HEK293T (cell line): ENCODE measurements around the gene FXYD3.

Experiments
- CTCF ChIA-PET: fragments of 350-600 bp; formaldehyde crosslinking; extraction: SDS; loops from one replicate; lab custom pipeline; 2021; ENCODE audit warnings: antibody characterized with exemption, inconsistent platforms; lab: Yijun Ruan, JAX
- POLR2A ChIA-PET: fragments of 350-600 bp; formaldehyde crosslinking; extraction: SDS; loops from one replicate; lab custom pipeline; 2020; ENCODE audit warnings: antibody characterized with exemption, inconsistent platforms; lab: Yijun Ruan, JAX
- DNase-seq: peaks from one replicate; pipeline ENCODE4 v3.0.0; 2012; ENCODE audit warnings: mixed read lengths; ENCODE audit errors: extremely low spot score
- ARNT ChIP-seq: fragments of 450-650 bp; IDR thresholded peaks from 2 replicates; pipeline ENCODE4 v1.6.1; 2017; ENCODE audit warnings: mild to moderate bottlenecking
- BHLHE40 ChIP-seq: fragments of 450-650 bp; IDR thresholded peaks from 2 replicates; pipeline ENCODE4 v1.6.1; 2016; ENCODE audit warnings: mild to moderate bottlenecking, moderate library complexity, borderline replicate concordance
- CTBP1 ChIP-seq: fragments of 450-650 bp; IDR thresholded peaks from 2 replicates; pipeline ENCODE4 v1.6.1; 2016; ENCODE audit warnings: borderline replicate concordance
- ELF4 ChIP-seq: fragments of 450-650 bp; IDR thresholded peaks from 2 replicates; pipeline ENCODE4 v1.6.1; 2017; ENCODE audit warnings: antibody characterized with exemption
- FOXA1 ChIP-seq: fragments of 450-650 bp; IDR thresholded peaks from 2 replicates; pipeline ENCODE4 v1.6.1; 2016; ENCODE audit warnings: mild to moderate bottlenecking
- FOXK2 ChIP-seq: fragments of 450-650 bp; IDR thresholded peaks from 2 replicates; pipeline ENCODE4 v1.6.1; 2016; ENCODE audit warnings: mild to moderate bottlenecking
- FOXM1 ChIP-seq: fragments of 450-650 bp; IDR thresholded peaks from 2 replicates; pipeline ENCODE4 v1.6.1; 2017; ENCODE audit warnings: mild to moderate bottlenecking, borderline replicate concordance
- HDGF ChIP-seq: fragments of 450-650 bp; IDR thresholded peaks from 2 replicates; pipeline ENCODE4 v1.6.1; 2017; ENCODE audit warnings: antibody characterized with exemption, borderline replicate concordance
- L3MBTL2 ChIP-seq: fragments of 450-650 bp; conservative IDR thresholded peaks from 2 replicates; pipeline ENCODE4 v1.6.1; 2016; ENCODE audit warnings: mild to moderate bottlenecking
- LEF1 ChIP-seq: fragments of 450-650 bp; IDR thresholded peaks from 2 replicates; pipeline ENCODE4 v1.6.1; 2017; ENCODE audit warnings: mild to moderate bottlenecking, borderline replicate concordance
- NFRKB ChIP-seq: fragments of 450-650 bp; IDR thresholded peaks from 2 replicates; pipeline ENCODE4 v1.6.1; 2016; ENCODE audit warnings: mild to moderate bottlenecking, moderate library complexity
- PKNOX1 ChIP-seq: fragments of 450-650 bp; IDR thresholded peaks from 2 replicates; pipeline ENCODE4 v1.6.1; 2016
- SP1 ChIP-seq: fragments of 450-650 bp; IDR thresholded peaks from 2 replicates; pipeline ENCODE4 v1.6.1; 2017
- SUZ12 ChIP-seq: fragments of 450-650 bp; IDR thresholded peaks from 2 replicates; pipeline ENCODE4 v1.6.1; 2016; ENCODE audit warnings: mild to moderate bottlenecking
- TARDBP ChIP-seq: fragments of 450-650 bp; IDR thresholded peaks from 2 replicates; pipeline ENCODE4 v1.6.1; 2016
- ZNF384 ChIP-seq: fragments of 450-650 bp; IDR thresholded peaks from 2 replicates; pipeline ENCODE4 v1.6.1; 2016

Gene FXYD3

GRCh38 chr19:35093941-35094647, 21.5 kb upstream of the FXYD3 start:
- ChIA-PET CTCF (no interaction called here), POLR2A (no interaction called here)

GRCh38 chr19:35094656-35095055, 21.0 kb upstream of the FXYD3 start:
- POLR2A ChIA-PET, result no interaction called here
- CTCF ChIA-PET, result no interaction called here
- no peak for DNase-seq
- TF ChIP-seq CTBP1 (no peak), FOXA1 (no peak), ELF4 (no peak)

More at GRCh38 chr19:35093941-35094647, 21.5 kb upstream of the FXYD3 start:
- TF ChIP-seq ARNT, result no peak
- no peak for TF ChIP-seq LEF1
- no peak for TF ChIP-seq ZNF384
- TF ChIP-seq NFRKB, result no peak
- no peak for TF ChIP-seq FOXM1
- no peak for TF ChIP-seq CTBP1
- no peak for TF ChIP-seq FOXA1
- no peak for TF ChIP-seq SP1
- TF ChIP-seq SUZ12, result no peak
- no peak for TF ChIP-seq PKNOX1
- no peak for TF ChIP-seq FOXK2
- TF ChIP-seq L3MBTL2, result no peak
- TF ChIP-seq BHLHE40, result no peak
- DNase-seq, result no peak

- POLR2A ChIA-PET, result interaction anchor here (0.9 kb wide), 1 partner anchor 29 kb away, joined by 4 read pairs; no protein-coding TSS in a partner anchor
- no peak for TF ChIP-seq LEF1
- no peak for TF ChIP-seq NFRKB
- TF ChIP-seq BHLHE40, result no peak
- no peak for TF ChIP-seq ELF4
- TF ChIP-seq CTBP1, result no peak
- no peak for TF ChIP-seq L3MBTL2
- TF ChIP-seq FOXA1, result no peak
- no peak for TF ChIP-seq SUZ12
- no peak for TF ChIP-seq PKNOX1
- no peak for TF ChIP-seq FOXM1
- no peak for TF ChIP-seq SP1
- no peak for TF ChIP-seq ZNF384
- TF ChIP-seq TARDBP, result no peak
- TF ChIP-seq HDGF, result no peak
- no peak for TF ChIP-seq FOXK2
- TF ChIP-seq ARNT, result no peak
- DNase-seq, result no peak
- CTCF ChIA-PET, result no interaction called here
These were observed 19.8 kb upstream of the FXYD3 start for GRCh38 chr19:35095667-35096368.

GRCh38 chr19:35098413-35099049, 17.1 kb upstream of the FXYD3 start:
- ChIA-PET CTCF (no interaction called here), POLR2A (interaction anchor here (1.4 kb wide), 1 partner anchor 26 kb away, joined by 4 read pairs; no protein-coding TSS in a partner anchor)
- no peak for TF ChIP-seq ARNT
- TF ChIP-seq L3MBTL2, result no peak
- no peak for TF ChIP-seq FOXK2
- TF ChIP-seq ZNF384, result no peak
- no peak for TF ChIP-seq ELF4
- no peak for TF ChIP-seq FOXM1
- no peak for TF ChIP-seq FOXA1
- TF ChIP-seq SP1, result no peak
- TF ChIP-seq NFRKB, result no peak
- no peak for TF ChIP-seq CTBP1
- TF ChIP-seq PKNOX1, result no peak
- TF ChIP-seq TARDBP, result no peak
- TF ChIP-seq HDGF, result no peak
- TF ChIP-seq BHLHE40, result no peak
- no peak for DNase-seq

GRCh38 chr19:35099155-35099896, 16.3 kb upstream of the FXYD3 start:
- ChIA-PET CTCF (no interaction called here), POLR2A (interaction anchor here (1.4 kb wide), 1 partner anchor 25 kb away, joined by 4 read pairs; no protein-coding TSS in a partner anchor)
- no peak for DNase-seq
- TF ChIP-seq TARDBP (no peak), ARNT (no peak), FOXK2 (no peak), ZNF384 (no peak), FOXM1 (no peak), ELF4 (no peak), PKNOX1 (no peak), NFRKB (no peak), HDGF (no peak)
